NB4 (cell line): ENCODE measurements around the gene TRAPPC8.
A peak's percentile ranks its signal among the peaks of the same experiment; 100 is the strongest.

ENCODE experiments used
- DNase-seq: peaks from one replicate; pipeline ENCODE4 v3.0.0; 2010; ENCODE audit warnings: low read depth
- H3K4me3 ChIP-seq: one replicate; pipeline ENCODE4 v1.5.1; 2011; ENCODE audit warnings: mild to moderate bottlenecking, low read depth, low read length, moderate library complexity
- MYC ChIP-seq: IDR thresholded peaks from 2 replicates; pipeline ENCODE4 v1.6.1; 2011; ENCODE audit warnings: low read depth, low read length
- POLR2A ChIP-seq: IDR thresholded peaks from 2 replicates; pipeline ENCODE4 v1.6.1; 2011; ENCODE audit warnings: mild to moderate bottlenecking; ENCODE audit not compliant: insufficient read length; ENCODE audit errors: extremely low read depth
- TF ChIP-seq, protein P1 (sequence below): IDR thresholded peaks from 2 replicates; pipeline ENCODE4 v1.6.1; 2011; ENCODE audit warnings: low read depth, low read length
- TF ChIP-seq, protein P2 (sequence below): IDR thresholded peaks from one replicate; pipeline ENCODE4 v1.5.1; 2012; ENCODE audit warnings: low read depth, low read length

The TRAPPC8 gene

DNA sequence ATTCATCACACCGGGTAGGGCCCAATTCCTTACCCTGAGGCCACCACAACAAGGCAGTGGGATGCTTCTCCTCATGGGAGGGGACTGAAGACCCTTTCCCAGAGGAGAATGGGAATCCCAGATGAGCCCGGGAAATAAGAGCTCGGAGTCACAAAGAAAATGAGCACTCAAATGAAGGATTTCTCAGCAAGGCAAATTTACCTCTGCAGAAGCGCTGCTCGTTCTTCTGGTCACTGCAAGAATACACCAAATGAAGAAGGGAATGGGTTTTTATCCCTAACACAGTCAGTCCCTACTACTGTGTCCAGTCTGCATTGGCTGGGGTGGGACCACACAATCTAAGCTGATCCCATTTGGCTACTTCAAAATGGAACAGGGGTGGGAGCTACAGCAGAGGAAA lies 35.7 kb upstream of the TRAPPC8 start:
- TF ChIP-seq MYC = no peak
- TF ChIP-seq, protein P1, sequence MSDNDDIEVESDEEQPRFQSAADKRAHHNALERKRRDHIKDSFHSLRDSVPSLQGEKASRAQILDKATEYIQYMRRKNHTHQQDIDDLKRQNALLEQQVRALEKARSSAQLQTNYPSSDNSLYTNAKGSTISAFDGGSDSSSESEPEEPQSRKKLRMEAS = no peak
- TF ChIP-seq, protein P2, sequence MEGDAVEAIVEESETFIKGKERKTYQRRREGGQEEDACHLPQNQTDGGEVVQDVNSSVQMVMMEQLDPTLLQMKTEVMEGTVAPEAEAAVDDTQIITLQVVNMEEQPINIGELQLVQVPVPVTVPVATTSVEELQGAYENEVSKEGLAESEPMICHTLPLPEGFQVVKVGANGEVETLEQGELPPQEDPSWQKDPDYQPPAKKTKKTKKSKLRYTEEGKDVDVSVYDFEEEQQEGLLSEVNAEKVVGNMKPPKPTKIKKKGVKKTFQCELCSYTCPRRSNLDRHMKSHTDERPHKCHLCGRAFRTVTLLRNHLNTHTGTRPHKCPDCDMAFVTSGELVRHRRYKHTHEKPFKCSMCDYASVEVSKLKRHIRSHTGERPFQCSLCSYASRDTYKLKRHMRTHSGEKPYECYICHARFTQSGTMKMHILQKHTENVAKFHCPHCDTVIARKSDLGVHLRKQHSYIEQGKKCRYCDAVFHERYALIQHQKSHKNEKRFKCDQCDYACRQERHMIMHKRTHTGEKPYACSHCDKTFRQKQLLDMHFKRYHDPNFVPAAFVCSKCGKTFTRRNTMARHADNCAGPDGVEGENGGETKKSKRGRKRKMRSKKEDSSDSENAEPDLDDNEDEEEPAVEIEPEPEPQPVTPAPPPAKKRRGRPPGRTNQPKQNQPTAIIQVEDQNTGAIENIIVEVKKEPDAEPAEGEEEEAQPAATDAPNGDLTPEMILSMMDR = no peak
- TF ChIP-seq POLR2A = no peak
- DNase-seq = no peak
- no peak overlapping the region for H3K4me3 ChIP-seq

DNA sequence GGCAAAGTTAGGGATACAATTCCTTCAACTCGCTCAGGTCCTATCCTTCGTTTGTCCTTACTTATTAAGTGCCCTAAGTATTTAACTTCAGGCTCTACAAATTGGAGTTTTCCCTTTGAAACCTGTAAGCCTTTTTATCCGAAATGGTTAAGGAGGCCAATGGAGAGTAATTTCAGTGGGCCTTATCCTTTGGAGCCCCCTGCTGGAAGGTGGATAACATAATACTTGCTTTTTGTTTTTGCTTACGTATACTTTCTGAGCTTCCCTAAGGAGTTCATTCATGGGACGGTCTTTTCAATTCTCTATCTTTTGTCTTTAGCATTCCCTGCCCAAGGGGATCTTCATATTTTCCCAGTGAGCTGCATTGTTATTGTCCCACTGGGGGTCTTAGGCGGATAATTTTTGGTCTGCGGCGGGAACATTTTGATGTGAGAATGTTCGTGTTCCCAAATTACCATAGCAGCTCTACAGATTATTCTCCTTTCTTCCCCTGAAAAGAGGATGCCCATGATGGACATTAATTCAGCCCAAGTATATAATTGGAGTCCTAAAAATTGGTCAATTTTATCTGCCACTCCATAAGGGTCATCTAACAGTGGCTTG lies 34.4 kb upstream of the TRAPPC8 start:
- H3K4me3 ChIP-seq = no peak overlapping the region
- peak; percentile 70 for DNase-seq
- no peak for TF ChIP-seq POLR2A
- TF ChIP-seq MYC = no peak
- TF ChIP-seq, protein P1 = no peak
- TF ChIP-seq, protein P2 = peak; percentile 58

DNA sequence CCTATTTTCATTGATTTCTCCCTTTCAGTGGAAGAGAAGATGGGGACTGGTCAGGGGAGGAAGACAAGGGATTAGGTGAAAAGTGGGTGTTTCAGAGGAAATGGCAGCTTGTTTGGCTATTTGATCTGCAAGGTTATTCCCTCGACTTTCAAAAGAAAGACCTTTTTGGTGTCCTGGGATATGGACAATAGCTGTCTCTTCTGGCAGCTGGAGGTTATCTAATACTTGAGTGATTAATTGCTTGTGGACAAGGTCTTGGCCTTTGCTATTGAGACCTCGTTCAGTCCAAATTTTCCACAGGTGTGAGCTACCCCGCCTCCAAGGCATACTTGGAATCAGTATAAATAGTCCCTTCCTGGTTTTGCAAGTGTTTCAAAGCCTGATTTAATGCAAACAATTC lies 33.3 kb upstream of the TRAPPC8 start:
- TF ChIP-seq POLR2A (no peak), MYC (no peak)
- TF ChIP-seq, protein P1 = no peak
- TF ChIP-seq, protein P2 = no peak
- no peak overlapping the region for H3K4me3 ChIP-seq
- DNase-seq = no peak

DNA sequence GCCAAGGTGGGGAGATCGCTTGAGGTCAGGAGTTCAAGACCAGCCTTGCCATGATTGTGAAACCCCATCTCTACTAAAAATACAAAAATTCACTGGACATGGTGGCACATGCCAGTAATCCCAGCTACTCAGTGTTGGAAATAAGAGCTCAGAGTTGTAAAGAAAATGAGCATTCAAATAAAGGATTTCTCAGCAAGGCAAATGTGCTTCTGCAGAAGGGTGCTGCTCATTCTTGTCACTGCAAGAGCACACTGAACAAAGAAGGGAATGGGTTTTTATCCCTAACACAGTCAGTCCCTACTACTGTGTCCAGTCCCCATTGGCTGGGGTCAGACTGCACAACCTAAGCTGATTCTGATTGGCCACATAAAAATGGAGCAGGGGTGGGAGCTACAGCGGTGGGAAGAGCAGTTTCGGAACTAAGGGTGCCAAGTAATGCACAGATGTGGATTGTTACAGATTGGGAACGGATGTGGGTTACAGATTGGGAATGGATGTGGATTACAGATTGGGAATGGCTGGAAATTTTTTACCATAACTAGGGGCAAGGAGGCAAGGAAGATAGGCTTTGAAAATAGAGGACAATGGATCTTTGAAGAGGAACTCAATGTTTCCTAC lies 31.1 kb upstream of the TRAPPC8 start:
- H3K4me3 ChIP-seq = no peak overlapping the region
- TF ChIP-seq MYC = no peak
- TF ChIP-seq, protein P2 = no peak
- no peak for TF ChIP-seq POLR2A
- TF ChIP-seq, protein P1 = no peak
- no peak for DNase-seq

DNA sequence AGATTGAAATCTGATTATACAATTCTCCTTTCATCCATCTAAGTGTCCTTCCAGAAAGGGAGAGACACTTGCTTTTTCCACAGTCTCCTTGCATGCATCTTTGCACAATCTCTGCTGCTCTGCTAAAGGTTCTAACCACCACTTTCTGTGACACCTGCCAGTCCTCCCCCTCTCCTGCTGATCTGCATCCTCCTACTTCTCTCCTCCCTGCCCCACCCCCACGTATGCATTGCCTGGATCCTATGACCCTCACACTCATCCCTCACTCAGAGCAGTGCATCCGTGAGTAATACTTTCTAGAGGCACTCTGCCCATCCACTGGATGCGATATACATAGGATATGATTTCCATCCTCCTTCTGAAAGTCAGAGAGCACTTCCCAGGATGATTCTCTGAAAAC lies 27.7 kb upstream of the TRAPPC8 start:
- DNase-seq = no peak
- TF ChIP-seq MYC (no peak), POLR2A (no peak)
- TF ChIP-seq, protein P1 = no peak
- TF ChIP-seq, protein P2 = no peak
- H3K4me3 ChIP-seq = no peak overlapping the region
